Stomach (tissue), 9 donors: ENCODE data around the gene GNB5. TPM values are rescaled to one million over a fixed set of nuclear protein-coding genes. Genes with fewer than 3 reads are reported as not detected.

ENCODE experiments used
- DNase-seq, 2 donors: peaks; one replicate each; pipeline versions ENCODE4 v3.0.0 to v3.0.0-alpha.2; 2013 to 2019
- H3K27ac ChIP-seq, 5 donors: fragments of 200-600 bp in 4 of 5; sonication (generic) in 4 of 5; one replicate each; pipeline ENCODE4 v1.5.1; 2013 to 2019; ENCODE audit warnings: mild to moderate bottlenecking in 1 of 5, moderate library complexity in 1 of 5
- H3K27me3 ChIP-seq, 3 donors: fragments of 200-600 bp; sonication (generic); one replicate each; pipeline ENCODE4 v1.5.1; 2017 to 2019; ENCODE audit warnings: mixed run types in 1 of 3
- H3K36me3 ChIP-seq, 4 donors: fragments of 200-600 bp; sonication (generic); 1 replicate in 3 of 4; 2 replicates in 1 of 4; pipeline ENCODE4 v1.5.1; 2016 to 2019
- H3K4me1 ChIP-seq, 4 donors: fragments of 200-600 bp; sonication (generic); one replicate each; pipeline ENCODE4 v1.5.1; 2016 to 2019
- H3K4me3 ChIP-seq, 4 donors: fragments of 200-600 bp; sonication (generic) in 3 of 4; one replicate each; pipeline ENCODE4 v1.5.1; 2016 to 2019; ENCODE audit warnings: mild to moderate bottlenecking in 1 of 4
- H3K9me3 ChIP-seq, 4 donors: fragments of 200-600 bp; sonication (generic); one replicate each; pipeline ENCODE4 v1.5.1; 2016 to 2019
- CTCF ChIP-seq, 7 experiments: fragments of 450-650 bp in 4 of 7; fragments of 200-600 bp in 3 of 7; sonication (generic) in 3 of 7; IDR thresholded peaks; one replicate each; pipeline ENCODE4 v1.5.1; 2016 to 2019; ENCODE audit warnings: antibody characterized with exemption in 7 of 7, control low read depth in 2 of 7, mild to moderate bottlenecking in 1 of 7
- EP300 ChIP-seq: sonication (generic); formaldehyde crosslinking; IDR thresholded peaks from one replicate; pipeline ENCODE4 v1.6.1; 2017; ENCODE audit warnings: antibody characterized with exemption
- POLR2A ChIP-seq, 4 donors: fragments of 450-650 bp; IDR thresholded peaks; one replicate each; pipeline ENCODE4 v1.6.1; 2016; ENCODE audit warnings: antibody characterized with exemption in 4 of 4, control low read depth in 2 of 4, mild to moderate bottlenecking in 1 of 4, moderate library complexity in 1 of 4
- POLR2AphosphoS5 ChIP-seq, 3 donors: sonication (generic); formaldehyde crosslinking; IDR thresholded peaks; one replicate each; pipeline ENCODE4 v1.6.1; 2016; ENCODE audit warnings: antibody characterized with exemption in 3 of 3
- WGBS, 5 donors: extraction: QIAGEN DNeasy Blood & Tissue Kit in 3 of 5; methylation state at CpG; one replicate each; pipeline versions ENCODE4 v1.1.5 to v1.1.7; 2013 to 2018; 5-methylcytosine and 5-hydroxymethylcytosine counted together
- intact Hi-C: fragments of 100-400 bp; cut with DNase I; formaldehyde crosslinking; loops from one replicate; pipeline ENCODE4 v1.15.1; 2023; ENCODE audit warnings: low total_unique reads
- polyA plus RNA-seq, 3 donors: library from polyadenylated mRNA; stranded (reverse); fragments of 200-250 nt; gene quantifications; one replicate each; pipeline ENCODE4 v1.2.3, GENCODE V29; 2013
- total RNA-seq, 5 donors: library from RNA; depleted of rRNA; stranded (reverse); fragments of >200 nt; gene quantifications; one replicate each; pipeline versions ENCODE4 v1.1.0 to v1.2.3, GENCODE V29; 2014 to 2016
- donor health status: healthy with polysubstance abuse.
- donor health status: Bipolar disorder and iron deficiency.
- donor health status: healthy.

Gene GNB5
- total and polyA plus RNA-seq, 8 donors, result 6.4 to 291 (median 12.7) TPM

GRCh38 chr15:52143873-52144272 lies 47.3 kb downstream of the GNB5 start:
- WGBS, 5 donors, result 82 to 90% (median 86%) methylated on average over 11 of the region's 11 CpGs
- H3K9me3 ChIP-seq, result no peaks in the 10 kb centered on the region
- intact Hi-C loops, result no loop called here

GRCh38 chr15:52140646-52141045 lies 50.5 kb downstream of the GNB5 start:
- DNase-seq, result no peak
- no peaks in the 10 kb centered on the region for H3K27me3 ChIP-seq
- WGBS, 5 donors, result 85 to 96% (median 92%) methylated on average over 4 of the region's 4 CpGs
- no peak overlapping the region for H3K27ac ChIP-seq
- H3K9me3 ChIP-seq, result no peaks in the 10 kb centered on the region
- intact Hi-C loops, result no loop called here
- H3K4me1 ChIP-seq, result peaks cover 17 to 27% (median 21%) of the 10 kb centered on the region in 4 donors
- no peak overlapping the region for H3K4me3 ChIP-seq
- no peak for TF ChIP-seq EP300
- no peak for TF ChIP-seq POLR2AphosphoS5 (IDR thresholded peaks at IDR 0.05)
- no peak for TF ChIP-seq CTCF (IDR thresholded peaks at IDR 0.05)
- no peak for TF ChIP-seq POLR2A (IDR thresholded peaks at IDR 0.05)
- peaks cover 4 to 39% (median 33%) of the 10 kb centered on the region in 4 donors for H3K36me3 ChIP-seq

More at GRCh38 chr15:52143873-52144272, 47.3 kb downstream of the GNB5 start:
- DNase-seq, result no peak
- no peaks in the 10 kb centered on the region for H3K4me1 ChIP-seq
- no peak overlapping the region for H3K27ac ChIP-seq
- no peaks in the 10 kb centered on the region for H3K27me3 ChIP-seq
- H3K36me3 ChIP-seq, result peaks cover 4 to 64% (median 57%) of the 10 kb centered on the region in 4 donors
- TF ChIP-seq EP300 (no peak), POLR2A (IDR thresholded peaks at IDR 0.05) (no peak), POLR2AphosphoS5 (IDR thresholded peaks at IDR 0.05) (no peak), CTCF (IDR thresholded peaks at IDR 0.05) (no peak)
- no peak overlapping the region for H3K4me3 ChIP-seq

- WGBS, 5 donors, result 63 to 66% (median 64%) methylated on average over 17 of the region's 17 CpGs
- TF ChIP-seq EP300 (no peak), POLR2AphosphoS5 (IDR thresholded peaks at IDR 0.05) (peak in 1 of 3 donors; percentile 12), CTCF (IDR thresholded peaks at IDR 0.05) (peak in 5 of 7 experiments; percentile 39 to 74 (median 70)), POLR2A (IDR thresholded peaks at IDR 0.05) (no peak)
- peak; percentile 82 to 83 for DNase-seq
- no peak overlapping the region for H3K27ac ChIP-seq
- no peaks in the 10 kb centered on the region for H3K9me3 ChIP-seq
- intact Hi-C loops, result no loop called here
- peaks cover 4 to 43% (median 29%) of the 10 kb centered on the region in 4 donors for H3K36me3 ChIP-seq
- H3K27me3 ChIP-seq, result no peaks in the 10 kb centered on the region
- peaks cover 17 to 30% (median 21%) of the 10 kb centered on the region in 4 donors for H3K4me1 ChIP-seq
- no peak overlapping the region for H3K4me3 ChIP-seq
These were observed 51.4 kb downstream of the GNB5 start for GRCh38 chr15:52139599-52140462.

- peak; percentile 38 to 54 for DNase-seq
- intact Hi-C loops, result no loop called here
- H3K27ac ChIP-seq, result peak overlapping the region in 1 of 5 donors; percentile 0
- H3K36me3 ChIP-seq, result peaks cover 0 to 43% (median 26%) of the 10 kb centered on the region in 4 donors
- TF ChIP-seq EP300 (no peak), POLR2AphosphoS5 (IDR thresholded peaks at IDR 0.05) (no peak), POLR2A (IDR thresholded peaks at IDR 0.05) (no peak), CTCF (IDR thresholded peaks at IDR 0.05) (no peak)
- H3K4me3 ChIP-seq, result no peak overlapping the region
- WGBS, 5 donors, result 68 to 81% (median 75%) methylated on average over 12 of the region's 12 CpGs
- H3K9me3 ChIP-seq, result no peaks in the 10 kb centered on the region
- no peaks in the 10 kb centered on the region for H3K27me3 ChIP-seq
- H3K4me1 ChIP-seq, result peaks cover 17 to 30% (median 21%) of the 10 kb centered on the region in 4 donors
These were observed 53.5 kb downstream of the GNB5 start for GRCh38 chr15:52137432-52138357.
